Smooth muscle cell (in vitro differentiated cells): Measurements from ENCODE around the gene MYPN. TPM values are rescaled to one million over a fixed set of nuclear protein-coding genes. Genes with fewer than 3 reads are reported as not detected.

Experiments
- DNase-seq: peaks from one replicate; lab custom pipeline; 2025; ENCODE audit not compliant: unreplicated experiment; lab: John Stamatoyannopoulos, UW
- H2AFZ ChIP-seq: fragments of 200-600 bp; sonication (generic); 2 replicates; pipeline ENCODE4 v1.6.0; 2016; ENCODE audit warnings: antibody characterized with exemption, low read depth, mild to moderate bottlenecking
- H3F3A ChIP-seq: fragments of 200-600 bp; sonication (generic); 2 replicates; pipeline ENCODE4 v1.6.0; 2017; ENCODE audit warnings: antibody characterized with exemption, low read depth
- H3K27ac ChIP-seq: fragments of 200-600 bp; sonication (generic); 2 replicates; pipeline ENCODE4 v1.5.1; 2016; ENCODE audit warnings: low read depth, mild to moderate bottlenecking
- H3K27me3 ChIP-seq: fragments of 200-600 bp; sonication (generic); 2 replicates; pipeline ENCODE4 v1.6.1; 2016; ENCODE audit warnings: low read depth, mild to moderate bottlenecking
- H3K36me3 ChIP-seq: fragments of 200-600 bp; sonication (generic); 2 replicates; pipeline ENCODE4 v1.5.1; 2016; ENCODE audit warnings: low read depth
- H3K4me1 ChIP-seq: fragments of 200-600 bp; sonication (generic); 2 replicates; pipeline ENCODE4 v1.5.1; 2016; ENCODE audit warnings: low read depth
- H3K4me2 ChIP-seq: fragments of 200-600 bp; sonication (generic); 2 replicates; pipeline ENCODE4 v1.6.0; 2016; ENCODE audit warnings: mild to moderate bottlenecking
- H3K4me3 ChIP-seq: fragments of 200-600 bp; sonication (generic); 2 replicates; pipeline ENCODE4 v1.5.1; 2016; ENCODE audit warnings: mild to moderate bottlenecking
- H3K79me2 ChIP-seq: fragments of 200-600 bp; sonication (generic); 2 replicates; pipeline ENCODE4 v1.6.0; 2016; ENCODE audit warnings: low read depth, mild to moderate bottlenecking
- H3K9ac ChIP-seq: fragments of 200-600 bp; sonication (generic); 2 replicates; pipeline ENCODE4 v1.6.0; 2016; ENCODE audit warnings: low read depth
- H3K9me3 ChIP-seq: fragments of 200-600 bp; sonication (generic); replicated peaks from 2 replicates; pipeline ENCODE4 v1.5.1; 2016; ENCODE audit warnings: low read depth
- H4K20me1 ChIP-seq: fragments of 200-600 bp; sonication (generic); 2 replicates; pipeline ENCODE4 v1.6.0; 2016; ENCODE audit warnings: low read depth
- WGBS: methylation state at CpG from one replicate; pipeline ENCODE4 v1.1.7; 2016; ENCODE audit warnings: low lambda C conversion rate; 5-methylcytosine and 5-hydroxymethylcytosine counted together
- polyA plus RNA-seq: library from polyadenylated mRNA; unstranded; fragments of >200 nt; fragmentation: Nextera tagmentation; extraction: Ambion mirVana; gene quantifications from 2 replicates; pipeline ENCODE4 v1.2.1, GENCODE V29; 2016
- total RNA-seq: library from RNA; depleted of rRNA; stranded (reverse); fragments of >200 nt; gene quantifications from 2 replicates; pipeline ENCODE4 v1.2.3, GENCODE V29; 2014
- TF ChIP-seq, protein P1 (sequence below): fragments of 200-600 bp; sonication (generic); IDR thresholded peaks from 2 replicates; pipeline ENCODE4 v1.5.1; 2017; ENCODE audit warnings: borderline replicate concordance, mild to moderate bottlenecking, antibody characterized with exemption; ENCODE audit not compliant: insufficient read depth, poor library complexity, severe bottlenecking

The MYPN gene
- total and polyA plus RNA-seq, 2 experiments from 2014 or later, result 0.03 to 0.13 TPM

DNA sequence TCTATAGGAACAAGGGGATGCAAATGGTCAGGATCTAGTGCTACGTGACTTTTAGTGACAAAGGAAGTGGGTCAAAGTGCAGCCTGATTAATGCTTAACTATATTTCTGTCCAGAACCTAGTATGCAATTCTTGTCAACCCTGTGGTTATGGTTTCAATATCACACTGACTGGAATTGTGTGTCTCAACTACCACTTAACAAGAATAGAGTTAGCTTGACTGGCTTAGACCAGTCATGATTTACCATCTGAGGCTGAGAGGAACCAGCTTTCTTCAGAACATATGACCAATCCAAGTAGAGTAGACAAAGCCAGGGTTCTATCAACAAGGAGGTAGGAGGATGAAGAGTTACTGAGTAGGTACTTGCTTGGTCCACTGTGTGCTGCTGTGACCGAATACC is 54.4 kb downstream of the MYPN start:
- no peaks in the 10 kb centered on the region for H3K79me2 ChIP-seq
- no peak overlapping the region for H3K4me2 ChIP-seq
- H2AFZ ChIP-seq, result no peak overlapping the region
- TF ChIP-seq, protein P1, sequence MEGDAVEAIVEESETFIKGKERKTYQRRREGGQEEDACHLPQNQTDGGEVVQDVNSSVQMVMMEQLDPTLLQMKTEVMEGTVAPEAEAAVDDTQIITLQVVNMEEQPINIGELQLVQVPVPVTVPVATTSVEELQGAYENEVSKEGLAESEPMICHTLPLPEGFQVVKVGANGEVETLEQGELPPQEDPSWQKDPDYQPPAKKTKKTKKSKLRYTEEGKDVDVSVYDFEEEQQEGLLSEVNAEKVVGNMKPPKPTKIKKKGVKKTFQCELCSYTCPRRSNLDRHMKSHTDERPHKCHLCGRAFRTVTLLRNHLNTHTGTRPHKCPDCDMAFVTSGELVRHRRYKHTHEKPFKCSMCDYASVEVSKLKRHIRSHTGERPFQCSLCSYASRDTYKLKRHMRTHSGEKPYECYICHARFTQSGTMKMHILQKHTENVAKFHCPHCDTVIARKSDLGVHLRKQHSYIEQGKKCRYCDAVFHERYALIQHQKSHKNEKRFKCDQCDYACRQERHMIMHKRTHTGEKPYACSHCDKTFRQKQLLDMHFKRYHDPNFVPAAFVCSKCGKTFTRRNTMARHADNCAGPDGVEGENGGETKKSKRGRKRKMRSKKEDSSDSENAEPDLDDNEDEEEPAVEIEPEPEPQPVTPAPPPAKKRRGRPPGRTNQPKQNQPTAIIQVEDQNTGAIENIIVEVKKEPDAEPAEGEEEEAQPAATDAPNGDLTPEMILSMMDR, result no peak
- WGBS, result 47% methylated on average over 2 of the region's 2 CpGs
- no peak overlapping the region for H3K4me3 ChIP-seq
- H3K36me3 ChIP-seq, result no peaks in the 10 kb centered on the region
- H3F3A ChIP-seq, result no peaks in the 10 kb centered on the region
- H4K20me1 ChIP-seq, result no peaks in the 10 kb centered on the region
- no peaks in the 10 kb centered on the region for H3K4me1 ChIP-seq
- no peak overlapping the region for H3K9ac ChIP-seq
- no peaks in the 10 kb centered on the region for H3K27me3 ChIP-seq
- H3K9me3 ChIP-seq, result no peaks in the 10 kb centered on the region
- no peak overlapping the region for H3K27ac ChIP-seq
- DNase-seq, result no peak

- H3K4me3 ChIP-seq, result no peak overlapping the region
- no peak overlapping the region for H2AFZ ChIP-seq
- H4K20me1 ChIP-seq, result no peaks in the 10 kb centered on the region
- no peaks in the 10 kb centered on the region for H3K9me3 ChIP-seq
- H3F3A ChIP-seq, result no peaks in the 10 kb centered on the region
- no peak for DNase-seq
- H3K36me3 ChIP-seq, result no peaks in the 10 kb centered on the region
- TF ChIP-seq, protein P1, result no peak
- no peaks in the 10 kb centered on the region for H3K4me1 ChIP-seq
- no peaks in the 10 kb centered on the region for H3K79me2 ChIP-seq
- no peak overlapping the region for H3K4me2 ChIP-seq
- no peaks in the 10 kb centered on the region for H3K27me3 ChIP-seq
- H3K27ac ChIP-seq, result no peak overlapping the region
- no peak overlapping the region for H3K9ac ChIP-seq
- WGBS, result 89% methylated on average over 3 of the region's 3 CpGs
Observed at GRCh38 chr10:68165643-68166042, 56.4 kb downstream of the MYPN start.

DNA sequence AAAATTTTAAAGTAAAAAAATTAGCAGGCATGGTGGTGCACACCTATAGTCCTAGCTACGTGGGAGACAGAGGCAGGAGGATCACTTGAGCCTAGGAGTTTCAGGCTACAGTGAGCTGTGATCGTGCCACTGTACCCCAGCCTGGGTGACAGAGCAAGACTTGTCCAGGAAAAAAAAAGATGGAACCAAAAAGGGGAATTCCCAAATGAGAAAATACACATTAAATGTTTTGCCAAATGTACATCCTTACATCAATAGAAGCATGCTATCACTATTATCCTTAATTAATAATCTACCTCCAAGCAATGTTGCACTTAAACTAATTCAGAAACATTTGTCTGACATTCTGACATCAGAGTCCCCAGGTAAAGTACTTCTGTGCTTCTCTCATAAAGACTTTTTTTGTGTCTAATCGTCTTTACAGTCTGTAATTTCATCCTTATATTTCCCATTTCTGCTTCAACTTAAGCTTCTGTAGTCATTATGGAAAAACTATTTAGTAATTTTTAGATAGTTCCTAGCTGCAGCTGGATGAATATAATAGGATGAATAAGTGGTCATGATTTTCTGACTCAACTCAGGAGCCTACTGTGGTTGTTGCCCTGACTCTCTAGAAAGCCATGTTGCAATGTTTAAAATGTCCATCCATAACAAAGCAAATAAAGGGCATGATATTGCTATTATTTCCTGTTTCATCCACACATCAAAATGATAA is 57.7 kb downstream of the MYPN start:
- Histone ChIP-seq H3K27me3 (no peaks in the 10 kb centered on the region), H3K27ac (no peak overlapping the region), H2AFZ (no peak overlapping the region), H3F3A (no peaks in the 10 kb centered on the region), H3K79me2 (no peaks in the 10 kb centered on the region), H4K20me1 (no peaks in the 10 kb centered on the region), H3K4me2 (no peak overlapping the region), H3K36me3 (no peaks in the 10 kb centered on the region), H3K9ac (no peak overlapping the region), H3K4me1 (no peaks in the 10 kb centered on the region), H3K4me3 (no peak overlapping the region), H3K9me3 (no peaks in the 10 kb centered on the region)
- 76% methylated on average over 3 of the region's 3 CpGs for WGBS
- no peak for DNase-seq
- TF ChIP-seq, protein P1, result no peak
